Measurements from ENCODE around the gene CAMTA1.

DNA sequence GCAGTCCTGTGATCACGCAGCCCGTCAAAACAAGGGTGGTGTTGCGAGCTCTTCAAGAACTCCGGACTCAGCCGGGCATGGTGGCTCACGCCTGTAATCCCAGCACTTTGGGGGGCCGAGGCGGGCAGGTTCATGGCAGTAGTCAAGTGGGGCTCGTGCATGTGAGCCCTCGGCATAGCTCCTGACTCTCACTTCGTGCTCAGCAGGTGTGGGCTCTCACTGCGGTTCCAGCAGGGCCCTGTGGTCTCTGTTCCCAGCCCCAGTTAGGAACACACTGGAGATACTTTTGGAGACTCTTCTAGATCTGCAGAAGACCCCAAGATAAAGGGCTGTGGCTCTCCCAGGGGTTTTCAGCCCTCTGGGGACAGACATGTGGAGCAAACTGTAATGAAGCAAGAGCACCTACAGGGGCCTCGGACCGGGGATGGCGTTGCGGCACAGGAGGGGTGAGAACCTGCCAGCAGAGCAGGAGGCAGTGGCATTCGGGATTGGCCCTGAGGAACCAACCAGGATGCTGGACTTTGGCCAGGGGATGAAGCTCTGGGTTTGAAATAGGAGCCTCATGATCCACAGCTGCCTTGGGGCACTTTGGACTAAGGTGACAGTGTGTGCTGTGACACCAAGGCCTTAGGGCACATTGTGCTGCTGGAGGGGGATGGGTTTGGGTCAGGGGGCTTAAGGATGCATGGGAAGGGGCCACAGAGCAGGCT is 443.2 kb downstream of the CAMTA1 start:
- TF ChIP-seq, protein P1, sequence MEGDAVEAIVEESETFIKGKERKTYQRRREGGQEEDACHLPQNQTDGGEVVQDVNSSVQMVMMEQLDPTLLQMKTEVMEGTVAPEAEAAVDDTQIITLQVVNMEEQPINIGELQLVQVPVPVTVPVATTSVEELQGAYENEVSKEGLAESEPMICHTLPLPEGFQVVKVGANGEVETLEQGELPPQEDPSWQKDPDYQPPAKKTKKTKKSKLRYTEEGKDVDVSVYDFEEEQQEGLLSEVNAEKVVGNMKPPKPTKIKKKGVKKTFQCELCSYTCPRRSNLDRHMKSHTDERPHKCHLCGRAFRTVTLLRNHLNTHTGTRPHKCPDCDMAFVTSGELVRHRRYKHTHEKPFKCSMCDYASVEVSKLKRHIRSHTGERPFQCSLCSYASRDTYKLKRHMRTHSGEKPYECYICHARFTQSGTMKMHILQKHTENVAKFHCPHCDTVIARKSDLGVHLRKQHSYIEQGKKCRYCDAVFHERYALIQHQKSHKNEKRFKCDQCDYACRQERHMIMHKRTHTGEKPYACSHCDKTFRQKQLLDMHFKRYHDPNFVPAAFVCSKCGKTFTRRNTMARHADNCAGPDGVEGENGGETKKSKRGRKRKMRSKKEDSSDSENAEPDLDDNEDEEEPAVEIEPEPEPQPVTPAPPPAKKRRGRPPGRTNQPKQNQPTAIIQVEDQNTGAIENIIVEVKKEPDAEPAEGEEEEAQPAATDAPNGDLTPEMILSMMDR (IDR thresholded peaks at IDR 0.05): no peak
- TF ChIP-seq TCF7L2 (IDR thresholded peaks at IDR 0.05; ENCODE audit: low read depth, low read length) (no peak), POLR2AphosphoS5 (IDR thresholded peaks at IDR 0.05; ENCODE audit: low read depth, low read length) (no peak), SIN3A (IDR thresholded peaks at IDR 0.05; ENCODE audit: borderline replicate concordance, insufficient read depth, low read depth, low read length) (no peak)
- TF ChIP-seq, protein P2, sequence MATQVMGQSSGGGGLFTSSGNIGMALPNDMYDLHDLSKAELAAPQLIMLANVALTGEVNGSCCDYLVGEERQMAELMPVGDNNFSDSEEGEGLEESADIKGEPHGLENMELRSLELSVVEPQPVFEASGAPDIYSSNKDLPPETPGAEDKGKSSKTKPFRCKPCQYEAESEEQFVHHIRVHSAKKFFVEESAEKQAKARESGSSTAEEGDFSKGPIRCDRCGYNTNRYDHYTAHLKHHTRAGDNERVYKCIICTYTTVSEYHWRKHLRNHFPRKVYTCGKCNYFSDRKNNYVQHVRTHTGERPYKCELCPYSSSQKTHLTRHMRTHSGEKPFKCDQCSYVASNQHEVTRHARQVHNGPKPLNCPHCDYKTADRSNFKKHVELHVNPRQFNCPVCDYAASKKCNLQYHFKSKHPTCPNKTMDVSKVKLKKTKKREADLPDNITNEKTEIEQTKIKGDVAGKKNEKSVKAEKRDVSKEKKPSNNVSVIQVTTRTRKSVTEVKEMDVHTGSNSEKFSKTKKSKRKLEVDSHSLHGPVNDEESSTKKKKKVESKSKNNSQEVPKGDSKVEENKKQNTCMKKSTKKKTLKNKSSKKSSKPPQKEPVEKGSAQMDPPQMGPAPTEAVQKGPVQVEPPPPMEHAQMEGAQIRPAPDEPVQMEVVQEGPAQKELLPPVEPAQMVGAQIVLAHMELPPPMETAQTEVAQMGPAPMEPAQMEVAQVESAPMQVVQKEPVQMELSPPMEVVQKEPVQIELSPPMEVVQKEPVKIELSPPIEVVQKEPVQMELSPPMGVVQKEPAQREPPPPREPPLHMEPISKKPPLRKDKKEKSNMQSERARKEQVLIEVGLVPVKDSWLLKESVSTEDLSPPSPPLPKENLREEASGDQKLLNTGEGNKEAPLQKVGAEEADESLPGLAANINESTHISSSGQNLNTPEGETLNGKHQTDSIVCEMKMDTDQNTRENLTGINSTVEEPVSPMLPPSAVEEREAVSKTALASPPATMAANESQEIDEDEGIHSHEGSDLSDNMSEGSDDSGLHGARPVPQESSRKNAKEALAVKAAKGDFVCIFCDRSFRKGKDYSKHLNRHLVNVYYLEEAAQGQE (IDR thresholded peaks at IDR 0.05; ENCODE audit: insufficient read depth in 1 of 2, low read depth in 2 of 2, low read length in 1 of 2): no peak
